H1 (cell line): ENCODE measurements around the gene HBM. TPM values are rescaled to one million over a fixed set of nuclear protein-coding genes. Genes with fewer than 3 reads are reported as not detected.
"Not testable (repeated sequence)": the region's sequence is repeated elsewhere in the genome, so short reads cannot be mapped to it uniquely, and the experiment has no call there.

Source experiments
- CTCF ChIA-PET: fragments of 300-600 bp; sonication (Branson Sonifier 250); formaldehyde crosslinking; loops from one replicate; lab custom pipeline; 2021; ENCODE audit not compliant: partially characterized antibody; lab: Charles Lee
- POLR2A ChIA-PET: fragments of 300-600 bp; sonication (Branson Sonifier 250); formaldehyde crosslinking; loops from one replicate; lab custom pipeline; 2021; ENCODE audit warnings: inconsistent platforms; ENCODE audit not compliant: partially characterized antibody; lab: Charles Lee
- DNase-seq, 2 experiments: peaks; one replicate each; pipeline versions ENCODE4 v3.0.0 to v3.0.0-alpha.2; 2010 to 2022; ENCODE audit warnings: low spot score in 2 of 2, low read depth in 1 of 2, mixed read lengths in 1 of 2
- FAIRE-seq: peaks from 2 replicates; lab custom pipeline; 2011; peaks lifted over from hg19 to GRCh38; lab: Jason Lieb, UNC
- H2AFZ ChIP-seq: 2 replicates; pipeline ENCODE4 v1.8.1; 2012; ENCODE audit warnings: low read length, inconsistent platforms
- H2AK5ac ChIP-seq: 2 replicates; pipeline ENCODE4 v1.6.1; 2013; ENCODE audit warnings: low read depth, low read length
- H2BK120ac ChIP-seq: replicated peaks from 2 replicates; pipeline ENCODE3; 2013; ENCODE audit warnings: low read depth, low read length, inconsistent platforms
- H2BK12ac ChIP-seq: 2 replicates; pipeline ENCODE4 v1.6.1; 2013; ENCODE audit warnings: low read depth, low read length
- H2BK15ac ChIP-seq: 2 replicates; pipeline ENCODE4 v1.6.1; 2013; ENCODE audit warnings: low read length
- H2BK20ac ChIP-seq: 2 replicates; pipeline ENCODE4 v1.6.1; 2013; ENCODE audit warnings: low read length
- H2BK5ac ChIP-seq: 2 replicates; pipeline ENCODE4 v1.6.1; 2013; ENCODE audit warnings: low read depth, low read length
- H3K14ac ChIP-seq: 2 replicates; pipeline ENCODE4 v1.6.1; 2013; ENCODE audit warnings: inconsistent platforms; ENCODE audit not compliant: insufficient read length
- H3K18ac ChIP-seq: 2 replicates; pipeline ENCODE4 v1.6.1; 2013; ENCODE audit warnings: low read length; ENCODE audit errors: extremely low read depth
- H3K23ac ChIP-seq: 2 replicates; pipeline ENCODE4 v1.6.1; 2013; ENCODE audit warnings: inconsistent platforms; ENCODE audit not compliant: insufficient read length
- H3K23me2 ChIP-seq: 2 replicates; pipeline ENCODE4 v1.6.1; 2013; ENCODE audit warnings: low read depth, low read length
- H3K27ac ChIP-seq: 2 replicates; pipeline ENCODE4 v1.6.1; 2011; ENCODE audit warnings: low read depth, low read length, inconsistent platforms
- H3K27me3 ChIP-seq, 4 experiments: replicated peaks in 1 of 4; 1 replicate in 1 of 4; 2 replicates in 3 of 4; pipeline versions ENCODE4 v1.6.1 to v1.8.1; 2011 to 2013; ENCODE audit warnings: low read length in 3 of 4, mild to moderate bottlenecking in 3 of 4, inconsistent platforms in 2 of 4, mixed read lengths in 2 of 4, moderate library complexity in 1 of 4; ENCODE audit not compliant: control insufficient read depth in 3 of 4, insufficient read depth in 3 of 4; ENCODE audit errors: extremely low read depth in 1 of 4
- H3K36me3 ChIP-seq, 4 experiments: 2 replicates each; pipeline versions ENCODE4 v1.6.1 to v1.8.1; 2011 to 2013; ENCODE audit warnings: mild to moderate bottlenecking in 4 of 4, low read length in 3 of 4, moderate library complexity in 2 of 4, control low read depth in 1 of 4, inconsistent platforms in 1 of 4; ENCODE audit not compliant: insufficient read depth in 4 of 4, control insufficient read depth in 2 of 4
- H3K4ac ChIP-seq: replicated peaks from 2 replicates; pipeline ENCODE3; 2013; ENCODE audit warnings: low read length, low read depth, mixed read lengths, inconsistent platforms; ENCODE audit not compliant: insufficient read length
- H3K4me1 ChIP-seq, 4 experiments: replicated peaks in 1 of 4; 1 replicate in 1 of 4; 2 replicates in 3 of 4; pipeline versions ENCODE4 v1.6.1 to v1.8.1; 2011 to 2013; ENCODE audit warnings: low read length in 3 of 4, inconsistent platforms in 2 of 4, mixed read lengths in 1 of 4; ENCODE audit not compliant: insufficient read depth in 4 of 4, control insufficient read depth in 3 of 4
- H3K4me2 ChIP-seq, 2 experiments: 2 replicates each; pipeline versions ENCODE4 v1.6.1 to v1.8.1; 2011 to 2013; ENCODE audit warnings: low read depth in 2 of 2, low read length in 2 of 2, control low read depth in 1 of 2, inconsistent platforms in 1 of 2, mild to moderate bottlenecking in 1 of 2; ENCODE audit not compliant: insufficient read depth in 1 of 2
- H3K4me3 ChIP-seq, 4 experiments: fragments of 200-600, 300-600 bp in 1 of 4; sonication (generic), shearing (Covaris generic), sonication (Bioruptor Twin) in 1 of 4; 2 replicates each; pipeline versions ENCODE4 v1.5.1 to v1.8.1; 2011 to 2016; ENCODE audit warnings: low read length in 4 of 4, low read depth in 3 of 4, control low read depth in 2 of 4, inconsistent platforms in 2 of 4, mild to moderate bottlenecking in 2 of 4, mixed read lengths in 1 of 4, moderate library complexity in 1 of 4; ENCODE audit not compliant: insufficient read depth in 2 of 4; ENCODE audit errors: extremely low read depth in 1 of 4
- H3K56ac ChIP-seq: replicated peaks from 2 replicates; pipeline ENCODE3; 2013; ENCODE audit warnings: low read depth, mild to moderate bottlenecking, mixed read lengths, low read length, inconsistent platforms; ENCODE audit not compliant: insufficient read length
- H3K79me1 ChIP-seq: 2 replicates; pipeline ENCODE4 v1.6.1; 2013; ENCODE audit warnings: low read depth, low read length, control low read depth
- H3K79me2 ChIP-seq, 2 experiments: 2 replicates each; pipeline versions ENCODE4 v1.6.1 to v1.8.1; 2012 to 2013; ENCODE audit warnings: low read length in 2 of 2, mild to moderate bottlenecking in 2 of 2, inconsistent platforms in 1 of 2; ENCODE audit not compliant: insufficient read depth in 2 of 2, control insufficient read depth in 1 of 2
- H3K9ac ChIP-seq, 4 experiments: replicated peaks in 1 of 4; 1 replicate in 1 of 4; 2 replicates in 3 of 4; pipeline versions ENCODE4 v1.6.1 to v1.8.1; 2011 to 2013; ENCODE audit warnings: low read depth in 3 of 4, low read length in 3 of 4, control low read depth in 2 of 4, mild to moderate bottlenecking in 2 of 4, moderate library complexity in 2 of 4, inconsistent platforms in 1 of 4; ENCODE audit errors: extremely low read depth in 1 of 4
- H3K9me3 ChIP-seq, 2 experiments: 2 replicates each; pipeline versions ENCODE4 v1.6.1 to v1.8.1; 2012 to 2013; ENCODE audit warnings: mild to moderate bottlenecking in 2 of 2, moderate library complexity in 2 of 2, control low read depth in 1 of 2, inconsistent platforms in 1 of 2, low read depth in 1 of 2, low read length in 1 of 2, mixed read lengths in 1 of 2; ENCODE audit not compliant: insufficient read depth in 2 of 2
- H4K20me1 ChIP-seq, 2 experiments: replicated peaks in 1 of 2; 2 replicates each; pipeline versions ENCODE3 to v1.8.1; 2011 to 2013; ENCODE audit warnings: inconsistent platforms in 2 of 2, low read length in 2 of 2, mild to moderate bottlenecking in 1 of 2; ENCODE audit not compliant: insufficient read depth in 2 of 2, control insufficient read depth in 1 of 2
- H4K5ac ChIP-seq: 2 replicates; pipeline ENCODE4 v1.6.1; 2013; ENCODE audit warnings: low read length, low read depth, mixed read lengths, inconsistent platforms; ENCODE audit not compliant: insufficient read length
- H4K8ac ChIP-seq: 2 replicates; pipeline ENCODE4 v1.8.0; 2013; ENCODE audit warnings: mild to moderate bottlenecking, moderate library complexity, low read length, inconsistent platforms; ENCODE audit not compliant: insufficient read depth; ENCODE audit errors: extremely low read depth
- H4K91ac ChIP-seq: replicated peaks from 2 replicates; pipeline ENCODE3; 2013; ENCODE audit warnings: low read length, mixed read lengths, inconsistent platforms; ENCODE audit not compliant: insufficient read length
- WGBS, 2 experiments: shearing (Covaris generic) in 1 of 2; methylation state at CpG; one replicate each; pipeline versions ENCODE4 v1.1.6 to v1.1.7; 2013 to 2015; ENCODE audit warnings: low lambda C conversion rate in 2 of 2, mixed read lengths in 2 of 2, inconsistent platforms in 1 of 2, low coverage in 1 of 2, missing lambda C conversion rate in 1 of 2; ENCODE audit not compliant: insufficient replicate concordance in 2 of 2, insufficient coverage in 1 of 2, insufficient read length in 1 of 2; ENCODE audit errors: extremely low coverage in 1 of 2, missing lambda C conversion rate in 1 of 2; 5-methylcytosine and 5-hydroxymethylcytosine counted together
- polyA plus RNA-seq, 7 experiments: library from polyadenylated mRNA; depleted of rRNA in 3 of 7; stranded (reverse) in 5 of 7; unstranded in 2 of 7; fragments of >200 nt in 5 of 7; fragments of 200-250 nt in 2 of 7; gene quantifications; 1 replicate in 5 of 7; 2 replicates in 1 of 7; 4 replicates in 1 of 7; pipeline versions ENCODE4 v1.2.1 to v1.2.3, GENCODE V29; 2011 to 2013; ENCODE audit warnings: missing spikeins in 2 of 7, mixed read lengths in 2 of 7
- total RNA-seq: library from RNA; stranded (reverse); fragmentation: NEBNext Ultra II Directional; extraction: Animal tissue kit (Norgen Biotek cat#: 25700); gene quantifications from 2 replicates; pipeline ENCODE4 v1.2.1, GENCODE V29; 2021

Gene HBM
- total and polyA plus RNA-seq, 2 of the 8 experiments (the other 6 are each of a cell fraction or from before 2014, with no cell fraction given) = 0.88 TPM; not detected in 1

GRCh38 chr16:164134-164823 lies 1.5 kb upstream of the HBM start:
- H3K18ac ChIP-seq, H2BK120ac ChIP-seq, DNase-seq, H3K56ac ChIP-seq, H2BK15ac ChIP-seq, H3K14ac ChIP-seq, H3K23me2 ChIP-seq, H3K23ac ChIP-seq, H2AK5ac ChIP-seq, H3K9me3 ChIP-seq, H3K36me3 ChIP-seq, H2BK5ac ChIP-seq, H3K4me3 ChIP-seq, H2BK12ac ChIP-seq, H2AFZ ChIP-seq, H3K79me2 ChIP-seq, H3K9ac ChIP-seq, H3K79me1 ChIP-seq, H4K20me1 ChIP-seq, H3K4ac ChIP-seq, H4K91ac ChIP-seq, H3K27ac ChIP-seq, H4K5ac ChIP-seq, FAIRE-seq, H4K8ac ChIP-seq, H2BK20ac ChIP-seq: not testable (repeated sequence)
- Histone ChIP-seq H3K27me3 (peaks cover 33 to 52% (median 51%) of the 10 kb centered on the region in 4 experiments), H3K4me1 (peaks cover 0 to 18% (median 16%) of the 10 kb centered on the region in 4 experiments; a peak in 6 of 7 replicates), H3K4me2 (peak overlapping the region in 1 of 2 experiments; percentile 64; a peak in 1 of 4 replicates)
- WGBS, 2 experiments = no CpG with 5 or more reads among the region's 80 CpGs
- ChIA-PET POLR2A (interaction anchor here (5.0 kb wide), 1 partner anchor 17 kb away, joined by 29 read pairs; the partner anchor contains the start of gene HBQ1), CTCF (interaction anchor here (1.1 kb wide), 2 partner anchors 16 to 17 kb away, joined by 3 to 5 read pairs; partner anchors contain the start of gene HBQ1)
